NCI-H187 (cell line): ENCODE measurements around the gene CLCA1.
"Not testable (repeated sequence)": the region's sequence is repeated elsewhere in the genome, so short reads cannot be mapped to it uniquely, and the experiment has no call there.

Experiments used
- DNase-seq, 2 experiments: peaks; one replicate each; lab custom pipeline; 2025; lab: John Stamatoyannopoulos, UW

Gene CLCA1

GRCh38 chr1:86461482-86461881, 7.2 kb upstream of the CLCA1 start:
- no peak for DNase-seq

- DNase-seq: no peak
These were observed 3.9 kb upstream of the CLCA1 start for GRCh38 chr1:86464819-86465218.

GRCh38 chr1:86466109-86466844, 2.5 kb upstream of the CLCA1 start:
- DNase-seq: no peak

GRCh38 chr1:86466986-86467385, 1.7 kb upstream of the CLCA1 start:
- DNase-seq: no peak

- no peak for DNase-seq
These were observed 2.1 kb downstream of the CLCA1 start for GRCh38 chr1:86470859-86471258.

GRCh38 chr1:86471291-86471690, 2.6 kb downstream of the CLCA1 start:
- DNase-seq: no peak

- DNase-seq: no peak
These were observed 3.4 kb downstream of the CLCA1 start for GRCh38 chr1:86472152-86472551.

GRCh38 chr1:86472767-86473166, 4.0 kb downstream of the CLCA1 start:
- no peak for DNase-seq

- no peak for DNase-seq
These were observed 8.5 kb downstream of the CLCA1 start for GRCh38 chr1:86477256-86477655.

GRCh38 chr1:86477682-86478081, 9.0 kb downstream of the CLCA1 start:
- no peak for DNase-seq

GRCh38 chr1:86478416-86479156, 9.9 kb downstream of the CLCA1 start:
- no peak for DNase-seq

- no peak for DNase-seq
These were observed 13.2 kb downstream of the CLCA1 start for GRCh38 chr1:86481966-86482365.

GRCh38 chr1:86487131-86487810, 18.5 kb downstream of the CLCA1 start:
- DNase-seq: no peak

- DNase-seq: no peak
These were observed 19.0 kb downstream of the CLCA1 start for GRCh38 chr1:86487811-86488141.

GRCh38 chr1:86489242-86489878, 20.6 kb downstream of the CLCA1 start:
- DNase-seq: no peak

- DNase-seq: no peak
These were observed 22.6 kb downstream of the CLCA1 start for GRCh38 chr1:86491171-86491950.

GRCh38 chr1:86498281-86498680, 29.6 kb downstream of the CLCA1 start:
- no peak for DNase-seq

GRCh38 chr1:86499987-86500593, 31.4 kb downstream of the CLCA1 start:
- peak in 1 of 2 experiments; percentile 23 for DNase-seq

- no peak for DNase-seq
These were observed 32.0 kb downstream of the CLCA1 start for GRCh38 chr1:86500714-86501113.

- not testable (repeated sequence) for DNase-seq
These were observed 33.5 kb downstream of the CLCA1 start for GRCh38 chr1:86502125-86502646.
